K562 (cell line): Measurements from ENCODE around the gene SCML2. TPM values are rescaled to one million over a fixed set of nuclear protein-coding genes. Genes with fewer than 3 reads are reported as not detected.

ENCODE experiments used
- ATAC-seq: fragments of 200-7000 bp; cut with Tn5 transposase; 3 replicates; pipeline ENCODE4 v1.9.1; 2020; ENCODE audit warnings: moderate library complexity
- BruUV-seq: library from RNA; stranded (reverse); fragments of 400-500 nt; replicated peaks from 2 replicates; lab custom pipeline; 2021; lab: Mats Ljungman, UMichigan
- CTCF ChIA-PET: fragments of 300-600 bp; formaldehyde crosslinking; extraction: SDS; loops from one replicate; lab custom pipeline; 2021; ENCODE audit warnings: low intra/inter-chr PET ratio; lab: Yijun Ruan, JAX
- POLR2A ChIA-PET: fragments of 300-600, 350-650 bp; sonication (Branson Sonifier 250); formaldehyde crosslinking; extraction: SDS; loops from one replicate; lab custom pipeline; 2021; ENCODE audit warnings: antibody characterized with exemption, inconsistent platforms; lab: Yijun Ruan, JAX
- DNase-seq, 4 experiments: peaks; one replicate each; pipeline versions ENCODE4 v3.0.0 to v3.0.0-alpha.2; 2011 to 2018; ENCODE audit warnings: low spot score in 3 of 4, mixed read lengths in 3 of 4; ENCODE audit errors: extremely low read depth in 1 of 4
- FAIRE-seq: peaks from 2 replicates; lab custom pipeline; 2011; peaks lifted over from hg19 to GRCh38; lab: Jason Lieb, UNC
- H2AFZ ChIP-seq: 2 replicates; pipeline ENCODE4 v1.6.0; 2011; ENCODE audit warnings: low read depth, low read length, control low read depth, inconsistent platforms
- H3K27ac ChIP-seq: fragments of 200-600 bp; 3 replicates; pipeline ENCODE4 v1.8.0; 2011; ENCODE audit warnings: low read depth, mild to moderate bottlenecking, control low read depth, inconsistent platforms, low read length, moderate library complexity, mixed read lengths; ENCODE audit errors: extremely low read depth
- H3K27me3 ChIP-seq, 2 experiments: fragments of 300-600 bp in 1 of 2; 2 replicates in 1 of 2; 3 replicates in 1 of 2; pipeline versions ENCODE4 v1.6.0 to v1.8.0; 2011; ENCODE audit warnings: inconsistent platforms in 2 of 2, low read length in 2 of 2, mild to moderate bottlenecking in 1 of 2, mixed read lengths in 1 of 2, moderate library complexity in 1 of 2; ENCODE audit not compliant: control insufficient read depth in 2 of 2, insufficient read depth in 2 of 2
- H3K36me3 ChIP-seq: fragments of 300-600 bp; 3 replicates; pipeline ENCODE4 v1.8.0; 2011; ENCODE audit warnings: mild to moderate bottlenecking, low read length, inconsistent platforms; ENCODE audit not compliant: control insufficient read depth, insufficient read depth
- H3K4me1 ChIP-seq, 2 experiments: fragments of 200-600 bp in 1 of 2; replicated peaks in 1 of 2; 2 replicates in 1 of 2; 3 replicates in 1 of 2; pipeline versions ENCODE4 v1.5.1 to v1.8.0; 2011; ENCODE audit warnings: inconsistent platforms in 2 of 2, low read length in 2 of 2, mild to moderate bottlenecking in 1 of 2, mixed read lengths in 1 of 2, moderate library complexity in 1 of 2; ENCODE audit not compliant: control insufficient read depth in 2 of 2, insufficient read depth in 2 of 2
- H3K4me2 ChIP-seq: 2 replicates; pipeline ENCODE4 v1.6.1; 2011; ENCODE audit warnings: low read length, control low read depth, inconsistent platforms, mixed read lengths; ENCODE audit not compliant: insufficient read depth
- H3K4me3 ChIP-seq: fragments of 200-600 bp; sonication (generic), shearing (Covaris generic); 2 replicates; pipeline ENCODE4 v1.5.1; 2016; ENCODE audit warnings: control low read depth, inconsistent platforms
- H3K79me2 ChIP-seq: fragments of 200-600 bp; 3 replicates; pipeline ENCODE4 v1.8.0; 2011; ENCODE audit warnings: low read length, inconsistent platforms; ENCODE audit not compliant: control insufficient read depth, insufficient read depth
- H3K9ac ChIP-seq, 2 experiments: 2 replicates each; pipeline versions ENCODE4 v1.6.0 to v1.6.1; 2011; ENCODE audit warnings: low read depth in 2 of 2, low read length in 2 of 2, control low read depth in 1 of 2, inconsistent platforms in 1 of 2, mild to moderate bottlenecking in 1 of 2, mixed read lengths in 1 of 2; ENCODE audit not compliant: insufficient read depth in 1 of 2
- H3K9me1 ChIP-seq: one replicate; pipeline ENCODE4 v1.6.0; 2011; ENCODE audit warnings: inconsistent platforms, mild to moderate bottlenecking, low read length, moderate library complexity; ENCODE audit not compliant: control insufficient read depth, insufficient read depth
- H3K9me3 ChIP-seq: replicated peaks from 2 replicates; pipeline ENCODE4 v1.5.1; 2011; ENCODE audit warnings: low read depth, low read length, inconsistent platforms; ENCODE audit not compliant: control insufficient read depth, insufficient read depth
- H4K20me1 ChIP-seq: replicated peaks from 2 replicates; pipeline ENCODE4 v1.6.1; 2011; ENCODE audit warnings: low read length, inconsistent platforms, mixed read lengths; ENCODE audit not compliant: control insufficient read depth, insufficient read depth
- CREB5 ChIP-seq: fragments of 250-450 bp; sonication (Bioruptor Pico); IDR thresholded peaks from 2 replicates; pipeline ENCODE4 v1.5.0; 2020; ENCODE audit warnings: mild to moderate bottlenecking
- E4F1 ChIP-seq: fragments of 250-450 bp; sonication (Bioruptor Pico); IDR thresholded peaks from 2 replicates; pipeline ENCODE4 v1.5.0; 2021; ENCODE audit warnings: mild to moderate bottlenecking, borderline replicate concordance
- PML ChIP-seq: IDR thresholded peaks from 2 replicates; pipeline ENCODE4 v1.6.1; 2012; ENCODE audit warnings: low read length, inconsistent platforms
- POLR2AphosphoS2 ChIP-seq: IDR thresholded peaks from 2 replicates; pipeline ENCODE4 v1.6.1; 2012; ENCODE audit warnings: low read length, improper control_type of control experiment
- POLR2H ChIP-seq: IDR thresholded peaks from 2 replicates; pipeline ENCODE4 v1.6.1; 2016; ENCODE audit warnings: missing genetic modification characterization, low read depth, mild to moderate bottlenecking, control low read depth, missing compliant biosample characterization, moderate library complexity
- ZFP91 ChIP-seq: sonication (generic); formaldehyde crosslinking; IDR thresholded peaks from 2 replicates; pipeline ENCODE4 v1.8.0; 2022; ENCODE audit warnings: mild to moderate bottlenecking, missing genetic modification reagents
- ZNF143 ChIP-seq: sonication (generic); formaldehyde crosslinking; IDR thresholded peaks from 2 replicates; pipeline ENCODE4 v1.9.0; 2022; ENCODE audit warnings: mild to moderate bottlenecking, missing genetic modification reagents
- WGBS: fragments of 100-300 bp; shearing (Covaris generic); methylation state at CpG from one replicate; pipeline ENCODE4 v1.1.6; 2016; ENCODE audit warnings: low coverage, mixed read lengths; ENCODE audit not compliant: insufficient coverage; ENCODE audit errors: missing lambda C conversion rate; 5-methylcytosine and 5-hydroxymethylcytosine counted together
- in situ Hi-C: fragments of 300-500 bp; cut with MboI; formaldehyde crosslinking; loops from 4 replicates; pipeline ENCODE4 v1.15.0; 2018; ENCODE audit warnings: inconsistent platforms, mixed read lengths
- intact Hi-C: fragments of 100-400 bp; cut with micrococcal nuclease; formaldehyde crosslinking; loops from 2 replicates; pipeline ENCODE4 v1.14.2; 2022
- polyA plus RNA-seq, 8 experiments: library from polyadenylated mRNA; depleted of rRNA in 4 of 8; stranded (reverse) in 5 of 8; unstranded in 3 of 8; fragments of >200 nt; fragmentation: Nextera tagmentation in 2 of 8; fragmentation: Illumina TruSeq in 1 of 8; extraction: Ambion mirVana in 2 of 8; extraction: Trizol in 1 of 8; gene quantifications; 2 replicates each; pipeline versions ENCODE4 v1.2.1 to v1.2.3, GENCODE V29; 2011 to 2014; ENCODE audit warnings: inconsistent platforms in 1 of 8, missing spikeins in 1 of 8
- total RNA-seq, 7 experiments: library from RNA; depleted of rRNA in 6 of 7; stranded (reverse); fragments of >200 nt in 6 of 7; fragmentation: Illumina TruSeq in 2 of 7; extraction: Trizol in 2 of 7; gene quantifications; 2 replicates each; pipeline versions ENCODE4 v1.2.1 to v1.2.3, GENCODE V29; 2011 to 2021; ENCODE audit warnings: low replicate concordance in 1 of 7

Gene SCML2
- total and polyA plus RNA-seq, 9 of the 15 experiments (the other 6 are each of a cell fraction or from before 2014, with no cell fraction given), result 15.1 to 30.8 (median 22.9) TPM

- CTCF ChIA-PET, result no interaction called here
- Histone ChIP-seq H3K4me3 (no peak overlapping the region), H3K4me1 (no peaks in the 10 kb centered on the region), H4K20me1 (no peaks in the 10 kb centered on the region), H3K27me3 (no peaks in the 10 kb centered on the region), H3K9me3 (no peaks in the 10 kb centered on the region), H3K4me2 (no peak overlapping the region), H2AFZ (no peak overlapping the region), H3K9me1 (no peaks in the 10 kb centered on the region), H3K27ac (no peak overlapping the region), H3K9ac (no peak overlapping the region), H3K79me2 (no peaks in the 10 kb centered on the region), H3K36me3 (peaks cover 24% of the 10 kb centered on the region; the same call in 1 of the 3 replicates)
- intact Hi-C loops, result no loop called here
- TF ChIP-seq PML, result no peak
- no peak for TF ChIP-seq ZFP91 (CRISPR knock-in tag)
- TF ChIP-seq POLR2AphosphoS2, result no peak
- TF ChIP-seq E4F1 (CRISPR knock-in tag), result no peak
- no peak for TF ChIP-seq CREB5 (CRISPR knock-in tag)
- no peak for TF ChIP-seq POLR2H
- no peak for TF ChIP-seq ZNF143 (CRISPR knock-in tag)
- 86% methylated on average over 1 of the region's 1 CpG for WGBS
- POLR2A ChIA-PET, result interaction anchor here (0.7 kb wide), 1 partner anchor 597 kb away, joined by 3 read pairs; no protein-coding TSS in a partner anchor
- ATAC-seq (no peak), FAIRE-seq (no peak), DNase-seq (no peak)
- in situ Hi-C loops, result no loop called here
- no TSS peak for BruUV-seq
Measured at GRCh38 chrX:18255059-18255458, 99.4 kb downstream of the SCML2 start.
